ENCODE data around the gene RPTOR. TPM values are rescaled to one million over a fixed set of nuclear protein-coding genes. Genes with fewer than 3 reads are reported as not detected.

The RPTOR gene
- total RNA-seq, 3 donors from 2014 or later: 21.4 to 27.5 (median 23.6) TPM

DNA sequence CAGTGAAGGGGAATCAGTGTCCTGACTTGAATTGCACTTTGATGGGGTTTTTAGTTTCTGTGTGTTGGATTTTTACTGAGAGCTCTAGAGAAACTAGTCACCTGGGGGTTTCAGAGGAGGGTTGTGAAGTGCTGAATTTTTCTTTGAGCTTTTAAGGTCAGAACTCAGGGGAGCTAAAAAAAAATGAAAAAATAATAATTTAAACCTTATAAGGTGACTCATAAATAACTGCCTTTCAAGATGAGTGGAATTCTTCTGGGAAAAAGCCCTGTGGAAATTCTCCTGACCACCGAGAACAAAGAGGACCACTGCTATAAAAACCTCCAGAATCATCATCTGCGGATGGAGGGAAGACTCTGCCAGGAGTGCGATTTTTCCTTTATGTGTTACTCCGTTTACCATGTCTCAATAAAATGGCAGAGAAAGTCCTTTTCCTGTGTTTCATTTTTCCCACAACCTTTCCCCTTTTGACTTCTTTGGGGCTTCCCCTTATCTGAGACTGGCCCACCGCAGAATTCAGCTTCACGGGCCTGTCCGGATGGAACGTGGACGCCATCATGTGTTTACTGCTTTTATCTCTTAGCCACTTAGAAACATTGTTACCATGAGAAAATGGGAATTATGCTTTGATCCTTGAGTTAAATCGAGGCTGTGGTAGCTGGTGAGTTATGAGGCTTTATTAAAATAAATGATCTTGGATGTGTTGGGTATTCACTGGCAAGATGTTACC lies 39.7 kb downstream of the RPTOR start:
- TF ChIP-seq, protein P1, sequence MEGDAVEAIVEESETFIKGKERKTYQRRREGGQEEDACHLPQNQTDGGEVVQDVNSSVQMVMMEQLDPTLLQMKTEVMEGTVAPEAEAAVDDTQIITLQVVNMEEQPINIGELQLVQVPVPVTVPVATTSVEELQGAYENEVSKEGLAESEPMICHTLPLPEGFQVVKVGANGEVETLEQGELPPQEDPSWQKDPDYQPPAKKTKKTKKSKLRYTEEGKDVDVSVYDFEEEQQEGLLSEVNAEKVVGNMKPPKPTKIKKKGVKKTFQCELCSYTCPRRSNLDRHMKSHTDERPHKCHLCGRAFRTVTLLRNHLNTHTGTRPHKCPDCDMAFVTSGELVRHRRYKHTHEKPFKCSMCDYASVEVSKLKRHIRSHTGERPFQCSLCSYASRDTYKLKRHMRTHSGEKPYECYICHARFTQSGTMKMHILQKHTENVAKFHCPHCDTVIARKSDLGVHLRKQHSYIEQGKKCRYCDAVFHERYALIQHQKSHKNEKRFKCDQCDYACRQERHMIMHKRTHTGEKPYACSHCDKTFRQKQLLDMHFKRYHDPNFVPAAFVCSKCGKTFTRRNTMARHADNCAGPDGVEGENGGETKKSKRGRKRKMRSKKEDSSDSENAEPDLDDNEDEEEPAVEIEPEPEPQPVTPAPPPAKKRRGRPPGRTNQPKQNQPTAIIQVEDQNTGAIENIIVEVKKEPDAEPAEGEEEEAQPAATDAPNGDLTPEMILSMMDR (IDR thresholded peaks at IDR 0.05): no peak
- TF ChIP-seq POLR2A (IDR thresholded peaks at IDR 0.05) (no peak), POLR2AphosphoS5 (IDR thresholded peaks at IDR 0.05) (no peak)
- DNase-seq (ENCODE audit: low spot score in 2 of 2): no peak
- Histone ChIP-seq H3K27ac (no peak overlapping the region), H3K36me3 (no peaks in the 10 kb centered on the region), H3K27me3 (no peaks in the 10 kb centered on the region), H3K4me1 (no peaks in the 10 kb centered on the region), H3K9me3 (no peaks in the 10 kb centered on the region), H3K4me3 (no peak overlapping the region)
- intact Hi-C loops (cut with DNase I; ENCODE audit: low total_unique reads): no loop called here

DNA sequence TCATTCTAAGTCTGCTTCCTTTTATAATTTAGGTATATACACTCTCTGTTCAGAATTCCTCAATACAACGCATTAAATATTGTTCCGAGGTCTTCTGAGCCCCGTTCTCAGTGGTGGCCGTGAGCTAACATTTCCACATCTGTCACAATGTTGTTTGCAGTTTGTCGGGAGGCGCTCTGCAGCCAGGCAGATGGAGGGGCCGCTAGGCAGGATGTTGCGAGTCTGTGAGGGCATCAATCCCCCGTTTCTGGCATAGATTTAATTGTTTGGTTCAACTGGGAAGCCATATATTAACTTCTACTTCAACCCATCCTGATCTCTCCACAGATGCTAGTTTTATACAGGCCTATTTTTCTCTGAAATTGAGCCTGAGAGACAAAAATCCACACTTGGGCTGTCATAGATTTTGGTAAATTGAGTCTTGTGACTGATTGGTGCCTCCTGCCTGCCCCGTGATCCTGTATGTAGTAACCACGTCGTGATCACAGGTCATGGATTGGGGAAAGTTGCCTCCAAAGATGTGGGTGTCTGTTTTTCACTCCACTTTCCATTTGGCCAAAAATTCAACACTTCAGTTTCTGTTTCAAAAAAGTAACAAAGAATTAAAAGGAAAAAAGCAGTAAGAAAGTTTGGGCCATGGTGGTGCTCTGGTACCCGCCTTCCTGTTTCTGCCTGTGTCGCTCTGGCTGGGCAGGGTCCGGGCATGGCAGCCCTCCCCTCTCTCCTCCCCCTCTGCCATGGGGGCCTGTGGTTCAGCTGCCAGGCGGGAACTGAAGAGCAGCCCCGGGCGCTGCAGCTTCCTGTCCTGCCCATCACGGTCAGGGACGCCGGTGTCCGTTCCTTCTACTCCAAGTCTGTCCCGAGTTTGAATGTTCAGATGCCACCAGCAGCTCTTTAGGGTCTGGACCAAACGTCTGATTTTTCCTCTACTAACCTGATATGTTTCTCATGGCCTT lies 41.5 kb downstream of the RPTOR start:
- H3K4me3 ChIP-seq: no peak overlapping the region
- no peak for DNase-seq (ENCODE audit: low spot score in 2 of 2)
- TF ChIP-seq, protein P1 (IDR thresholded peaks at IDR 0.05): no peak
- TF ChIP-seq POLR2A (IDR thresholded peaks at IDR 0.05): no peak
- no peak for TF ChIP-seq POLR2AphosphoS5 (IDR thresholded peaks at IDR 0.05)
- intact Hi-C loops (cut with DNase I; ENCODE audit: low total_unique reads): no loop called here
- no peaks in the 10 kb centered on the region for H3K36me3 ChIP-seq
- no peaks in the 10 kb centered on the region for H3K9me3 ChIP-seq
- H3K27ac ChIP-seq: peak overlapping the region in 1 of 2 donors; percentile 28
- H3K4me1 ChIP-seq: no peaks in the 10 kb centered on the region
- no peaks in the 10 kb centered on the region for H3K27me3 ChIP-seq

DNA sequence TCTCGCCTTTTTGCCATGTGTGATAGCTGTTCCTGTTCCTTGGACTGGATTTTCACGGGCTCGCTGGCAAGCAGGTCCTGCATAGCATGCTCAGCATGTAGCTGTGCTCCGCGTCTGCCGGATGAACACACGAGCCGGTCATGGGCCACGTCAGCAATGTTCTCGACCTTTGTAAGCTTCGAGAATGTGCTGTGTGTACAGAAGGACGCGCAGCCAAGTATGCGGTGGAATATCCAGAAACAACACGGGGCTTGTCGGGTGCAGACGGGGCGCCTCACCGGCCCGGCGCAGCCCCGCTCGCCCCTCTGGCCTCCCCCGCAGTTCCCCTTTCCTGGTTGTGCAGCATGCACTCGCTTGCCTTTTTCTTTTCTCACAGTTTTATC lies 42.2 kb downstream of the RPTOR start:
- Histone ChIP-seq H3K4me1 (no peaks in the 10 kb centered on the region), H3K9me3 (no peaks in the 10 kb centered on the region), H3K36me3 (no peaks in the 10 kb centered on the region), H3K27ac (no peak overlapping the region), H3K4me3 (no peak overlapping the region), H3K27me3 (no peaks in the 10 kb centered on the region)
- intact Hi-C loops (cut with DNase I; ENCODE audit: low total_unique reads): no loop called here
- TF ChIP-seq, protein P1 (IDR thresholded peaks at IDR 0.05): no peak
- no peak for TF ChIP-seq POLR2AphosphoS5 (IDR thresholded peaks at IDR 0.05)
- no peak for TF ChIP-seq POLR2A (IDR thresholded peaks at IDR 0.05)
- no peak for DNase-seq (ENCODE audit: low spot score in 2 of 2)

DNA sequence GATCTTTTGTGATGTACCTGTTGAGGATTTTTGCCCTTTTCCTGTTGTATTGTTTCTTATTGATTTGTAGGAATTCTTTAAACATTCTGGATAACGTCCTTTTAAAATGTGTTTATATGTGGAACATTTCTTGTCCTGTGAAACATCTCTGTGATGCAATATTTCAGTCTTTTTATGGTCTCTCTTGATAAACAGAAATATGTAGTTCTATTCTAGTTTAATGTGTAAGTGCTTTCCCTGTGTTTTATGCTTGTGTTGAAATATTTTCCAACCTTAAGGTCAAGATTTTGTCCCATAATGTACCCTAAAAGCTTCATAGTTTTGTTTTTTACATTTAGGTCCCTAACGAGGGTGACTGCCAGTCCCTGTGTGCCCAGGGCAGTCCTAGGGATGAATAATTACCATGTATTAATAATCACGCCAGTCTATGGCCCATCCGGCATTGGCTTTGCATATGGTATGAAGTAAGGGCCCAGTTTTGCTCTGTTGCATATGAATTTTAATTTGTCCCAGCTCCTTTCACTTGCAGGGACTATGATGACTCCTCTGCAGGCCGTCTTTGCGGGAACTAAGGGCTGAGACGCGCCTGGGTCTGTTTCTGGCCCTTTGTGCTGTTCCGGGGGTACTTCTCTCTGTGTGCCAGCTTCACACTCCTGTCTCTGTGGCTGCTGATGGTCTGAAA lies 44.2 kb downstream of the RPTOR start:
- no peaks in the 10 kb centered on the region for H3K27me3 ChIP-seq
- H3K36me3 ChIP-seq: no peaks in the 10 kb centered on the region
- no peak overlapping the region for H3K4me3 ChIP-seq
- TF ChIP-seq POLR2A (IDR thresholded peaks at IDR 0.05): no peak
- TF ChIP-seq, protein P1 (IDR thresholded peaks at IDR 0.05): no peak
- TF ChIP-seq POLR2AphosphoS5 (IDR thresholded peaks at IDR 0.05): no peak
- no peaks in the 10 kb centered on the region for H3K4me1 ChIP-seq
- no peak for DNase-seq (ENCODE audit: low spot score in 2 of 2)
- intact Hi-C loops (cut with DNase I; ENCODE audit: low total_unique reads): no loop called here
- no peaks in the 10 kb centered on the region for H3K9me3 ChIP-seq
- no peak overlapping the region for H3K27ac ChIP-seq
